ENCODE results near the gene BOLA3.

DNA sequence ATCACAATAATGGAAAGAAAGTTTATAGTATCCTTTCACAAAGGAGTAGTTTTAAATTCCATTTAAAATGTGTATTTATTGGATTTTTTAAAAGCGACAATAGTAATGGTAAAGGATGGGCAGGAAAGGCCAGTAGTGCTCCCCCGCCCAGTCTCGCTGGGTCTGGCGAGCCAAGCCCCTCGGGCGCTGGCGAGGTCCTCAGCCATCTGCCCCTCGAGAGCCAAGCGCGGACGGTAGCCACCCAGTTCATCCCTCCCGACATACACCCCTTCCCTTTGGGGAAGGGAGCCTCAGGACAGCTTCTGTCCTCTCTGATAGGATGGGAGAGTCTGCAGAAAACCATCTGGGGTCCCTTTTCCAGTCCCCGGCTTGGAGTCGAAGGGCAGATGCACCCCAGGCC is 45.2 kb downstream of the BOLA3 start:
- TF ChIP-seq, protein P1, sequence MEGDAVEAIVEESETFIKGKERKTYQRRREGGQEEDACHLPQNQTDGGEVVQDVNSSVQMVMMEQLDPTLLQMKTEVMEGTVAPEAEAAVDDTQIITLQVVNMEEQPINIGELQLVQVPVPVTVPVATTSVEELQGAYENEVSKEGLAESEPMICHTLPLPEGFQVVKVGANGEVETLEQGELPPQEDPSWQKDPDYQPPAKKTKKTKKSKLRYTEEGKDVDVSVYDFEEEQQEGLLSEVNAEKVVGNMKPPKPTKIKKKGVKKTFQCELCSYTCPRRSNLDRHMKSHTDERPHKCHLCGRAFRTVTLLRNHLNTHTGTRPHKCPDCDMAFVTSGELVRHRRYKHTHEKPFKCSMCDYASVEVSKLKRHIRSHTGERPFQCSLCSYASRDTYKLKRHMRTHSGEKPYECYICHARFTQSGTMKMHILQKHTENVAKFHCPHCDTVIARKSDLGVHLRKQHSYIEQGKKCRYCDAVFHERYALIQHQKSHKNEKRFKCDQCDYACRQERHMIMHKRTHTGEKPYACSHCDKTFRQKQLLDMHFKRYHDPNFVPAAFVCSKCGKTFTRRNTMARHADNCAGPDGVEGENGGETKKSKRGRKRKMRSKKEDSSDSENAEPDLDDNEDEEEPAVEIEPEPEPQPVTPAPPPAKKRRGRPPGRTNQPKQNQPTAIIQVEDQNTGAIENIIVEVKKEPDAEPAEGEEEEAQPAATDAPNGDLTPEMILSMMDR (IDR thresholded peaks at IDR 0.05), result no peak
- no peak for TF ChIP-seq POLR2A (IDR thresholded peaks at IDR 0.05)
